Mesothelial cell of epicardium (in vitro differentiated cells): Measurements from ENCODE around the gene FNIP1. TPM values are rescaled to one million over a fixed set of nuclear protein-coding genes. Genes with fewer than 3 reads are reported as not detected.

Source experiments
- DNase-seq, 2 experiments: peaks; one replicate each; pipeline ENCODE4 v3.0.0; 2021; ENCODE audit warnings: low spot score in 2 of 2; ENCODE audit not compliant: unreplicated experiment in 2 of 2
- H3K27ac Mint-ChIP-seq: 2 replicates; pipeline ENCODE4 v1.8.0; 2021; ENCODE audit warnings: mixed read lengths
- H3K27me3 Mint-ChIP-seq: 2 replicates; pipeline ENCODE4 v1.8.0; 2021; ENCODE audit warnings: low read depth, mixed read lengths
- H3K36me3 Mint-ChIP-seq: 2 replicates; pipeline ENCODE4 v1.8.0; 2021; ENCODE audit warnings: mixed read lengths
- H3K4me1 Mint-ChIP-seq: 2 replicates; pipeline ENCODE4 v1.8.0; 2021; ENCODE audit warnings: mixed read lengths
- H3K4me3 Mint-ChIP-seq: 2 replicates; pipeline ENCODE4 v1.8.0; 2021; ENCODE audit warnings: mild to moderate bottlenecking, moderate library complexity, mixed read lengths
- H3K9me3 Mint-ChIP-seq: 2 replicates; pipeline ENCODE4 v1.8.0; 2021; ENCODE audit warnings: mixed read lengths
- total RNA-seq: library from RNA; stranded (reverse); gene quantifications from 3 replicates; pipeline ENCODE4 v1.2.1, GENCODE V29; 2021
- TF ChIP-seq, protein P1 (sequence below): fragments of 200-600 bp; sonication (generic); IDR thresholded peaks from one replicate; pipeline ENCODE4 v1.5.0; 2021; ENCODE audit warnings: antibody characterized with exemption; ENCODE audit not compliant: unreplicated experiment

The FNIP1 gene
- total RNA-seq, 1 donor from 2014 or later, result 35.1 TPM

DNA sequence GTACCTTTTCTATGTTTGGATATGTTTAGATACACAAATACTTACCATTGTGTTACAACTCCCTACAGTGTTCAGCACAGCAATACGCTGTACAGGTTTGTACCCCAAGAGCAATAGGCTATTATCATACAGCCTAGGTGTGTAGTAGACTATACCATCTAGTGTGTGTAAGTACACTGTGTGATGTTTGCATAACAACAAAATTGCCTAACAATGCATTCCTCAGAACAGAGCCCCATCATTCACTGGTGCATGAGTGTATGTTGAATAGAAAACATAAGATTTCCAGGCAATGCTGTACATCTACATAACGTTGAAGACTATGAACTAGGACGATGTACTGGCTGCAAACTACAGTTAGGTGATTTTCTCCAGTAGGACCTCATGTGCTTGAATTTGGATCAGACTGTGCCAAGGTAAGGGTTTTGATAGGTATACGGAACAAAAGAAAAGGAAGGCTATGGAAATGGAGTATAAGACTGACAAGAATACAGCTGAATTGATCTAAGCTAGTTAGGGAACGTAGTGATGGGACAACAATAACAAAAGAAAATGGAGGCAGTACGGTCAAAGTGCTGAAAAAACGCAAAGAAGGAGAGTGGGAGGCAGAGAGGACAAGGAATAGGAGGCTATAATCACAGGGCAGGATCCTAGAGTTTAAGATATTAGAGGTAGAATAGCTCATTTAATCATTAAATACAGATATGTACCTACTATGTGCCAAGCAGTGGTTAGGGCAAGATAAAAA lies 46.9 kb downstream of the FNIP1 start:
- H3K4me1 Mint-ChIP-seq, result peaks cover 3% of the 10 kb centered on the region
- no peak for DNase-seq
- TF ChIP-seq, protein P1, sequence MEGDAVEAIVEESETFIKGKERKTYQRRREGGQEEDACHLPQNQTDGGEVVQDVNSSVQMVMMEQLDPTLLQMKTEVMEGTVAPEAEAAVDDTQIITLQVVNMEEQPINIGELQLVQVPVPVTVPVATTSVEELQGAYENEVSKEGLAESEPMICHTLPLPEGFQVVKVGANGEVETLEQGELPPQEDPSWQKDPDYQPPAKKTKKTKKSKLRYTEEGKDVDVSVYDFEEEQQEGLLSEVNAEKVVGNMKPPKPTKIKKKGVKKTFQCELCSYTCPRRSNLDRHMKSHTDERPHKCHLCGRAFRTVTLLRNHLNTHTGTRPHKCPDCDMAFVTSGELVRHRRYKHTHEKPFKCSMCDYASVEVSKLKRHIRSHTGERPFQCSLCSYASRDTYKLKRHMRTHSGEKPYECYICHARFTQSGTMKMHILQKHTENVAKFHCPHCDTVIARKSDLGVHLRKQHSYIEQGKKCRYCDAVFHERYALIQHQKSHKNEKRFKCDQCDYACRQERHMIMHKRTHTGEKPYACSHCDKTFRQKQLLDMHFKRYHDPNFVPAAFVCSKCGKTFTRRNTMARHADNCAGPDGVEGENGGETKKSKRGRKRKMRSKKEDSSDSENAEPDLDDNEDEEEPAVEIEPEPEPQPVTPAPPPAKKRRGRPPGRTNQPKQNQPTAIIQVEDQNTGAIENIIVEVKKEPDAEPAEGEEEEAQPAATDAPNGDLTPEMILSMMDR, result no peak
- no peak overlapping the region for H3K27ac Mint-ChIP-seq
- H3K9me3 Mint-ChIP-seq, result peaks cover 14% of the 10 kb centered on the region
- no peak overlapping the region for H3K4me3 Mint-ChIP-seq
- H3K36me3 Mint-ChIP-seq, result peaks cover 17% of the 10 kb centered on the region
- no peaks in the 10 kb centered on the region for H3K27me3 Mint-ChIP-seq

DNA sequence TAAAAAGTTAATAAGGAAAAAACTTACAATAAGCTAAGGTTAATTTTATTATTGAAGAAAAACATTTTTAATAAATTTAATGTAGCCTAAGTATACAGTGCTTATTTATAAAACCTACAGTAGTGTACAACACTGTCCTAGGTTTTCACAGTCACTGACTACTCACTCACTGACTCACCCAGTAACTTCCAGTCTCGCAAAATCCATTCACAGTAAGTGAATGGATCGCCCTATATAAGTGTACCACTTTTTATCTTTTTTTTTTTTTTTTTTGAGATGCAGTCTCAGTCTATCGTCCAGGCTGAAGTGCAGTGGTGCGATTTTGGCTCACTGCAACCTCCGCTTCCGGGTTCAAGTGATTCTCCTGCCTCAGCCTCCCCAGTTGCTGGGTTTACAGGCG lies 47.7 kb downstream of the FNIP1 start:
- H3K4me3 Mint-ChIP-seq, result no peak overlapping the region
- DNase-seq, result no peak
- TF ChIP-seq, protein P1, result no peak
- peaks cover 20% of the 10 kb centered on the region for H3K36me3 Mint-ChIP-seq
- H3K9me3 Mint-ChIP-seq, result peaks cover 14% of the 10 kb centered on the region
- no peaks in the 10 kb centered on the region for H3K4me1 Mint-ChIP-seq
- H3K27me3 Mint-ChIP-seq, result no peaks in the 10 kb centered on the region
- H3K27ac Mint-ChIP-seq, result no peak overlapping the region

DNA sequence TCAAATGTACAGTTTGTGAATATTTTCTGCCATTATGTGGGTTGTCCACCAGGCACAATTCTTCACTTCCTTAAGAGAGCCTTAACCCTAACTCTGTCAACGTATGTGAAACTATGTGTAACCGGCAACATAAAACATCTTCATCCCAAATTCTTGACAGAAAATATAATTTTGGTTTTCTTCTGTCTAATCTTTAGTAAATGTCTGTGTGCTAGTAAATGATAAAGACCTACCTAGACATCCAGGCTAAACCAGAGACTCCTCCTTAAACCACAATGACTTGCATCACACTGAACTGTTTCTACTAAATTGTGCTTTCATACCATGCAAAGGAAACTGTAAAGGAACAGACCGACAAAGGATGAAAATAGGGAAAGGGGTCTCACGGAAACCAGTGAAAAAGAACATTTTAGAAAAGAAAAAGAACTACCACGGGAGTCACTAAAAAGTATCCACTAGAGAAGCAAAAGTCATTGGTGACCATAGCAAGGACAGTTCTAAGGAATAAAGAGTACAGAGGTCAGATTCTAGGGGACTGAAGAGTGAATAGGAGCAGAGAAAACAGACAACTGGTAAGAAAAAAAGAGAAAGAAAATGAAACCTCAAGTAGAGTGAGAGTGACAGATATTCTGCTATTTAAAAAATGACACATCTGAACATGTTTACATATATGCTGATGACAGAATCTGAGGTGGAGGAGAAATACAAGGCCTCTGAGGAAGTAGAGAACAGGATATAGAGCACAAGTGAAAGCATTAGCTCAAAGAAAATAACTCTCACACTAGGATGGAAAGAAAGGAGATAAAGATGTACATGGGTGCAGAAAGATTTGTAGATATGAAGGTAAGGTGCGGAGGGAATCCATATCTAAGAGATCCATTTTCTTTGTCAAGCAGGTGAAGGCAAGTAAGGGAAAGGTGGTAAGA lies 49.4 kb downstream of the FNIP1 start:
- peaks cover 14% of the 10 kb centered on the region for H3K9me3 Mint-ChIP-seq
- H3K27ac Mint-ChIP-seq, result peak overlapping the region; percentile 23
- no peak overlapping the region for H3K4me3 Mint-ChIP-seq
- H3K36me3 Mint-ChIP-seq, result peaks cover 28% of the 10 kb centered on the region
- no peaks in the 10 kb centered on the region for H3K27me3 Mint-ChIP-seq
- no peaks in the 10 kb centered on the region for H3K4me1 Mint-ChIP-seq
- no peak for DNase-seq
- TF ChIP-seq, protein P1, result no peak

DNA sequence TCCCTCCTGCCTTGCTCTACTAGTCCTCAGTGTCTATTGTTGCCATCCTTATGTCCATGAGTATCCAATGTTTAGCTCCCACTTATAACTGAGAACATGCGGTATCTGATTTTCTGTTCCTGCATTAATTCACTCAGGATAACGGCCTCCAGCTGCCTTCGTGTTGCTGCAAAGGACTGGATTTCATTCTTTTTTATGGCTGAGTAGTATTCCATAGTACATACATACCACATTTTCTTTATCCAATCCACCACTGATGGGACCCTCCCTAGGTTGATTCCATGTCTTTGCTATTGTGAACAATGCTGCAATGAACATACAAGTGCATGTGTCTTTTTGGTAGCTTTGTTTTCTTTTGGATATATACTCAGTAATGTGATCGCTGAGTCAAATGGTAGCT lies 50.4 kb downstream of the FNIP1 start:
- H3K27me3 Mint-ChIP-seq, result no peaks in the 10 kb centered on the region
- peaks cover 10% of the 10 kb centered on the region for H3K9me3 Mint-ChIP-seq
- no peaks in the 10 kb centered on the region for H3K4me1 Mint-ChIP-seq
- TF ChIP-seq, protein P1, result no peak
- H3K36me3 Mint-ChIP-seq, result peaks cover 26% of the 10 kb centered on the region
- DNase-seq, result no peak
- H3K27ac Mint-ChIP-seq, result no peak overlapping the region
- H3K4me3 Mint-ChIP-seq, result no peak overlapping the region

DNA sequence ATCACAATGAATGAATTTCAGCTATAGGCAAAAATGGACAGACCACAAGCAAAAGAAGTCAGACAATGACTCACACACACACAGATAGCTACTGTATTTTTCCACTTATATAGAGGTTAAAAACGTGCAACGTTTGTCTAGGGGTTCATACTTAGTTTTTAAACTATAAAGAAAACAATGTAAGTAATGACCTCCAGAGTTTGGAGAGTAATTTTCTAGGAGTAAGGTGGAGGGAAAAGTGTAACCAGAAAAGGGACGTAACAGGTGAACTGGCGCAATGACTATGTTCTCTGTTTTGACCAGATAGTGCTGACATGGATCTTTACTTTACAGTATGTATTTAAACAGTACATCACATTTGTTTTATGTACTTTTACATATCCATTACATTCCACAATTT lies 51.1 kb downstream of the FNIP1 start:
- H3K4me1 Mint-ChIP-seq, result no peaks in the 10 kb centered on the region
- TF ChIP-seq, protein P1, result no peak
- H3K4me3 Mint-ChIP-seq, result no peak overlapping the region
- peaks cover 6% of the 10 kb centered on the region for H3K9me3 Mint-ChIP-seq
- peaks cover 27% of the 10 kb centered on the region for H3K36me3 Mint-ChIP-seq
- H3K27ac Mint-ChIP-seq, result no peak overlapping the region
- no peaks in the 10 kb centered on the region for H3K27me3 Mint-ChIP-seq
- no peak for DNase-seq
